CD14-positive monocyte (primary cell): ENCODE data around the gene ZFHX3. TPM values are rescaled to one million over a fixed set of nuclear protein-coding genes. Genes with fewer than 3 reads are reported as not detected.
A peak's percentile ranks its signal among the peaks of the same experiment; 100 is the strongest.

Experiments
- DNase-seq, 3 donors: peaks; one replicate each; pipeline ENCODE4 v3.0.0-alpha.2; 2011 to 2022
- H2AFZ ChIP-seq: 2 replicates; pipeline ENCODE4 v1.6.0; 2012; ENCODE audit warnings: mild to moderate bottlenecking, low read depth, low read length, inconsistent platforms; ENCODE audit not compliant: insufficient read depth, poor library complexity, severe bottlenecking
- H3K27ac ChIP-seq, 2 donors: 1 replicate in 1 of 2; 2 replicates in 1 of 2; pipeline ENCODE4 v1.5.1; 2012 to 2013; ENCODE audit warnings: low read length in 2 of 2, control low read depth in 1 of 2, inconsistent platforms in 1 of 2, low read depth in 1 of 2, mild to moderate bottlenecking in 1 of 2
- H3K27me3 ChIP-seq, 2 donors: one replicate each; pipeline versions ENCODE4 v1.6.0 to v1.6.1; 2011 to 2013; ENCODE audit warnings: low read length in 2 of 2; ENCODE audit not compliant: control insufficient read depth in 2 of 2, insufficient read depth in 2 of 2
- H3K36me3 ChIP-seq, 2 donors: replicated peaks in 1 of 2; 1 replicate in 1 of 2; 2 replicates in 1 of 2; pipeline versions ENCODE4 v1.5.1 to v1.6.1; 2012 to 2013; ENCODE audit warnings: low read length in 2 of 2, control low read depth in 1 of 2, inconsistent platforms in 1 of 2, mild to moderate bottlenecking in 1 of 2; ENCODE audit not compliant: insufficient read depth in 2 of 2, control insufficient read depth in 1 of 2
- H3K4me1 ChIP-seq, 2 donors: 1 replicate in 1 of 2; 2 replicates in 1 of 2; pipeline versions ENCODE4 v1.5.1 to v1.6.1; 2012 to 2013; ENCODE audit warnings: low read length in 2 of 2, control low read depth in 1 of 2, inconsistent platforms in 1 of 2, mild to moderate bottlenecking in 1 of 2, moderate library complexity in 1 of 2; ENCODE audit not compliant: insufficient read depth in 2 of 2, control insufficient read depth in 1 of 2
- H3K4me2 ChIP-seq: replicated peaks from 2 replicates; pipeline ENCODE3; 2012; ENCODE audit warnings: low read length, moderate library complexity, mild to moderate bottlenecking; ENCODE audit not compliant: poor library complexity, severe bottlenecking; ENCODE audit errors: extremely low read depth
- H3K4me3 ChIP-seq, 3 experiments: fragments of 200-600 bp in 1 of 3; sonication (generic) in 1 of 3; replicated peaks in 1 of 3; 1 replicate in 2 of 3; 2 replicates in 1 of 3; pipeline ENCODE4 v1.5.1; 2011 to 2013; ENCODE audit warnings: low read length in 3 of 3, mild to moderate bottlenecking in 3 of 3, control low read depth in 2 of 3, low read depth in 2 of 3, inconsistent platforms in 1 of 3, moderate library complexity in 1 of 3
- H3K79me2 ChIP-seq: 2 replicates; pipeline ENCODE4 v1.6.0; 2012; ENCODE audit warnings: mild to moderate bottlenecking, control low read depth, inconsistent platforms, low read length, moderate library complexity; ENCODE audit not compliant: insufficient read depth
- H3K9ac ChIP-seq: 2 replicates; pipeline ENCODE4 v1.6.0; 2017; ENCODE audit warnings: low read length, mild to moderate bottlenecking; ENCODE audit not compliant: insufficient read depth, poor library complexity, severe bottlenecking
- H3K9me3 ChIP-seq, 2 donors: replicated peaks in 1 of 2; 1 replicate in 1 of 2; 2 replicates in 1 of 2; pipeline versions ENCODE4 v1.5.1 to v1.6.1; 2012 to 2013; ENCODE audit warnings: low read length in 2 of 2, control low read depth in 1 of 2; ENCODE audit not compliant: control insufficient read depth in 1 of 2, insufficient read depth in 1 of 2
- H4K20me1 ChIP-seq: 2 replicates; pipeline ENCODE4 v1.6.0; 2012; ENCODE audit warnings: mild to moderate bottlenecking, low read length, control low read depth, moderate library complexity; ENCODE audit not compliant: insufficient read depth
- H3K27ac Mint-ChIP-seq, 7 donors: one replicate each; pipeline ENCODE4 v1.8.0; 2020; ENCODE audit warnings: mild to moderate bottlenecking in 7 of 7, mixed read lengths in 7 of 7, moderate library complexity in 6 of 7, inconsistent platforms in 2 of 7
- H3K27me3 Mint-ChIP-seq, 3 donors: one replicate each; pipeline ENCODE4 v1.8.0; 2021 to 2022; ENCODE audit warnings: low read depth in 3 of 3, mild to moderate bottlenecking in 3 of 3, mixed read lengths in 3 of 3, moderate library complexity in 3 of 3, inconsistent platforms in 1 of 3
- H3K36me3 Mint-ChIP-seq, 2 donors: one replicate each; pipeline ENCODE4 v1.8.0; 2020; ENCODE audit warnings: mixed read lengths in 2 of 2, inconsistent platforms in 1 of 2, mild to moderate bottlenecking in 1 of 2
- H3K4me1 Mint-ChIP-seq: one replicate; pipeline ENCODE4 v1.8.0; 2020; ENCODE audit warnings: mild to moderate bottlenecking, mixed read lengths
- H3K4me3 Mint-ChIP-seq, 2 donors: one replicate each; pipeline ENCODE4 v1.8.0; 2020; ENCODE audit warnings: mild to moderate bottlenecking in 2 of 2, mixed read lengths in 2 of 2, moderate library complexity in 1 of 2
- H3K9me3 Mint-ChIP-seq, 7 donors: one replicate each; pipeline ENCODE4 v1.8.0; 2020 to 2022; ENCODE audit warnings: mixed read lengths in 7 of 7, mild to moderate bottlenecking in 6 of 7, moderate library complexity in 6 of 7, inconsistent platforms in 2 of 7
- CTCF ChIP-seq: fragments of 200-600 bp; IDR thresholded peaks from one replicate; pipeline ENCODE4 v1.8.0; 2022; ENCODE audit warnings: antibody characterized with exemption, mild to moderate bottlenecking
- WGBS: methylation state at CpG from one replicate; pipeline ENCODE4 v1.1.5; 2013; ENCODE audit warnings: missing lambda C conversion rate; ENCODE audit not compliant: insufficient coverage; 5-methylcytosine and 5-hydroxymethylcytosine counted together
- intact Hi-C, 2 donors: fragments of 100-400 bp; cut with micrococcal nuclease; formaldehyde crosslinking; loops; one replicate each; pipeline versions ENCODE4 v1.15.0 to v1.15.1; 2023
- polyA plus RNA-seq, 3 donors: library from polyadenylated mRNA; depleted of rRNA in 1 of 3; unstranded in 2 of 3; stranded (reverse) in 1 of 3; fragments of 300-500 nt in 2 of 3; fragments of >200 nt in 1 of 3; fragmentation: Illumina TruSeq in 2 of 3; gene quantifications; 1 replicate in 2 of 3; 2 replicates in 1 of 3; pipeline ENCODE4 v1.2.3, GENCODE V29; 2012 to 2021

The ZFHX3 gene
- polyA plus RNA-seq, 3 donors = 0.42 to 4.2 (median 0.43) TPM

GRCh38 chr16:73031155-73031866 lies 16.6 kb downstream of the ZFHX3 start:
- H3K27ac ChIP-seq = no peak overlapping the region
- peaks cover 19% of the 10 kb centered on the region for H3K79me2 ChIP-seq
- H3K27me3 ChIP-seq = peaks cover 0 to 4% of the 10 kb centered on the region in 2 donors
- H3K4me1 ChIP-seq = peaks cover 21 to 28% of the 10 kb centered on the region in 2 donors
- no peaks in the 10 kb centered on the region for H3K9me3 ChIP-seq
- H3K4me2 ChIP-seq = no peak overlapping the region
- peaks cover 100% of the 10 kb centered on the region for H4K20me1 ChIP-seq
- no peaks in the 10 kb centered on the region for H3K36me3 ChIP-seq
- H3K27me3 Mint-ChIP-seq = peaks cover 14 to 29% (median 19%) of the 10 kb centered on the region in 3 donors
- H3K9me3 Mint-ChIP-seq = peaks cover 0 to 2% (median 0%) of the 10 kb centered on the region in 7 donors
- no peak for TF ChIP-seq CTCF
- peak overlapping the region in 1 of 7 donors; percentile 78 for H3K27ac Mint-ChIP-seq
- no peak overlapping the region for H2AFZ ChIP-seq
- WGBS = 95% methylated on average over 5 of the region's 21 CpGs
- no peak overlapping the region for H3K9ac ChIP-seq
- intact Hi-C loops = no loop called here
- H3K4me1 Mint-ChIP-seq = peaks cover 30% of the 10 kb centered on the region
- H3K4me3 ChIP-seq = no peak overlapping the region
- H3K36me3 Mint-ChIP-seq = peaks cover 7 to 10% of the 10 kb centered on the region in 2 donors
- H3K4me3 Mint-ChIP-seq = peak overlapping the region in 1 of 2 donors; percentile 4
- DNase-seq = no peak

- H3K4me1 ChIP-seq = peaks cover 12 to 18% of the 10 kb centered on the region in 2 donors
- peaks cover 15% of the 10 kb centered on the region for H3K79me2 ChIP-seq
- Mint-ChIP-seq H3K4me3 (no peak overlapping the region), H3K27ac (no peak overlapping the region), H3K4me1 (peaks cover 23% of the 10 kb centered on the region), H3K36me3 (peaks cover 2 to 4% of the 10 kb centered on the region in 2 donors), H3K27me3 (peaks cover 4 to 14% (median 7%) of the 10 kb centered on the region in 3 donors), H3K9me3 (peaks cover 0 to 2% (median 0%) of the 10 kb centered on the region in 7 donors)
- no peak overlapping the region for H3K9ac ChIP-seq
- no peak for TF ChIP-seq CTCF
- no peak overlapping the region for H3K4me2 ChIP-seq
- H3K27ac ChIP-seq = no peak overlapping the region
- no peak overlapping the region for H3K4me3 ChIP-seq
- DNase-seq = no peak
- H3K27me3 ChIP-seq = no peaks in the 10 kb centered on the region
- H4K20me1 ChIP-seq = peaks cover 97% of the 10 kb centered on the region
- intact Hi-C loops = no loop called here
- 88% methylated on average over 2 of the region's 9 CpGs for WGBS
- H2AFZ ChIP-seq = no peak overlapping the region
- no peaks in the 10 kb centered on the region for H3K9me3 ChIP-seq
- H3K36me3 ChIP-seq = no peaks in the 10 kb centered on the region
Measured at GRCh38 chr16:73028721-73029361, 19.1 kb downstream of the ZFHX3 start.
